GM12874 (cell line): ENCODE data around the gene CMTM7.

ENCODE experiments used
- CTCF ChIP-seq: IDR thresholded peaks from 2 replicates; pipeline ENCODE4 v1.5.1; 2011; ENCODE audit warnings: low read depth, mild to moderate bottlenecking, control low read depth, low read length, moderate library complexity; ENCODE audit not compliant: insufficient read depth

Gene CMTM7

GRCh38 chr3:32401126-32401525 lies 9.5 kb downstream of the CMTM7 start:
- TF ChIP-seq CTCF = no peak

- TF ChIP-seq CTCF = no peak
Observed at GRCh38 chr3:32401556-32402081, 10.0 kb downstream of the CMTM7 start.

GRCh38 chr3:32403663-32404062 lies 12.0 kb downstream of the CMTM7 start:
- TF ChIP-seq CTCF = no peak

- TF ChIP-seq CTCF = no peak
Observed at GRCh38 chr3:32404714-32405113, 13.1 kb downstream of the CMTM7 start.

- no peak for TF ChIP-seq CTCF
Observed at GRCh38 chr3:32405155-32405554, 13.5 kb downstream of the CMTM7 start.

GRCh38 chr3:32405711-32406323 lies 14.2 kb downstream of the CMTM7 start:
- TF ChIP-seq CTCF = no peak

GRCh38 chr3:32406486-32407408 lies 15.1 kb downstream of the CMTM7 start:
- no peak for TF ChIP-seq CTCF
